Epithelial cell of proximal tubule (primary cell): ENCODE results near the gene MAPK4. TPM values are rescaled to one million over a fixed set of nuclear protein-coding genes. Genes with fewer than 3 reads are reported as not detected.
"Not testable (repeated sequence)": the region's sequence is repeated elsewhere in the genome, so short reads cannot be mapped to it uniquely, and the experiment has no call there.

Experiments
- DNase-seq: peaks from one replicate; pipeline ENCODE4 v3.0.0-alpha.2; 2011; ENCODE audit warnings: low read depth
- H3K4me3 ChIP-seq: 2 replicates; pipeline ENCODE4 v1.5.1; 2011; ENCODE audit warnings: low read depth, mild to moderate bottlenecking, low read length
- CTCF ChIP-seq: conservative IDR thresholded peaks from 2 replicates; pipeline ENCODE4 v1.5.1; 2012; ENCODE audit warnings: low read depth, mild to moderate bottlenecking, low read length
- total RNA-seq: library from RNA; depleted of rRNA; stranded (reverse); fragments of >200 nt; gene quantifications from 2 replicates; pipeline ENCODE4 v1.2.3, GENCODE V29; 2015

The MAPK4 gene
- total RNA-seq, 1 donor from 2014 or later = 1.3 TPM

GRCh38 chr18:50754297-50754696, 194.4 kb downstream of the MAPK4 start:
- H3K4me3 ChIP-seq = no peak overlapping the region
- DNase-seq = no peak
- no peak for TF ChIP-seq CTCF

- no peak overlapping the region for H3K4me3 ChIP-seq
- no peak for DNase-seq
- no peak for TF ChIP-seq CTCF
These were observed 197.5 kb downstream of the MAPK4 start for GRCh38 chr18:50757358-50757757.

GRCh38 chr18:50769463-50769862, 209.6 kb downstream of the MAPK4 start:
- no peak overlapping the region for H3K4me3 ChIP-seq
- no peak for DNase-seq
- TF ChIP-seq CTCF = no peak

GRCh38 chr18:50775207-50775606, 215.3 kb downstream of the MAPK4 start:
- no peak for DNase-seq
- no peak for TF ChIP-seq CTCF
- no peak overlapping the region for H3K4me3 ChIP-seq

GRCh38 chr18:50775726-50776125, 215.8 kb downstream of the MAPK4 start:
- DNase-seq = no peak
- H3K4me3 ChIP-seq = no peak overlapping the region
- TF ChIP-seq CTCF = no peak

- no peak for TF ChIP-seq CTCF
- no peak overlapping the region for H3K4me3 ChIP-seq
- no peak for DNase-seq
These were observed 216.5 kb downstream of the MAPK4 start for GRCh38 chr18:50776383-50776782.

GRCh38 chr18:50779021-50779420, 219.1 kb downstream of the MAPK4 start:
- not testable (repeated sequence) for H3K4me3 ChIP-seq, DNase-seq

Other genes starting within 250 kb of the MAPK4 start
- 23.9 and 34.2 TPM in 2 replicates for gene SKA1, start 185.0 kb upstream of the MAPK4 start, total RNA-seq